AG10803 (cell line): ENCODE data around the gene APBB2.

Experiments
- DNase-seq: peaks from one replicate; pipeline ENCODE4 v3.0.0; 2010; ENCODE audit warnings: low read depth
- H3K4me3 ChIP-seq: 2 replicates; pipeline ENCODE4 v1.5.1; 2011; ENCODE audit warnings: mild to moderate bottlenecking, low read length, control low read depth
- CTCF ChIP-seq: conservative IDR thresholded peaks from 2 replicates; pipeline ENCODE4 v1.5.1; 2011; ENCODE audit warnings: mild to moderate bottlenecking, low read length, control low read depth, inconsistent platforms

Gene APBB2

GRCh38 chr4:40980318-40980883 is 233.9 kb downstream of the APBB2 start:
- no peak overlapping the region for H3K4me3 ChIP-seq
- TF ChIP-seq CTCF, result peak; percentile 67
- peak; percentile 29 for DNase-seq

- no peak for TF ChIP-seq CTCF
- DNase-seq, result no peak
- H3K4me3 ChIP-seq, result no peak overlapping the region
These were observed 235.8 kb downstream of the APBB2 start for GRCh38 chr4:40978548-40978947.

GRCh38 chr4:40976343-40976742 is 238.0 kb downstream of the APBB2 start:
- H3K4me3 ChIP-seq, result no peak overlapping the region
- peak; percentile 66 for DNase-seq
- peak; percentile 80 for TF ChIP-seq CTCF

- no peak for TF ChIP-seq CTCF
- DNase-seq, result no peak
- H3K4me3 ChIP-seq, result no peak overlapping the region
These were observed 241.6 kb downstream of the APBB2 start for GRCh38 chr4:40972722-40973121.

GRCh38 chr4:40971338-40971737 is 243.0 kb downstream of the APBB2 start:
- no peak for DNase-seq
- H3K4me3 ChIP-seq, result no peak overlapping the region
- TF ChIP-seq CTCF, result no peak

GRCh38 chr4:40969501-40969900 is 244.8 kb downstream of the APBB2 start:
- no peak for DNase-seq
- H3K4me3 ChIP-seq, result no peak overlapping the region
- TF ChIP-seq CTCF, result no peak

- no peak overlapping the region for H3K4me3 ChIP-seq
- DNase-seq, result no peak
These were observed 246.8 kb downstream of the APBB2 start for GRCh38 chr4:40967550-40967949.

More at GRCh38 chr4:40967550-40967949, 246.8 kb downstream of the APBB2 start:
- TF ChIP-seq CTCF, result no peak
